H9 (cell line): ENCODE measurements around the gene FREY1. TPM values are rescaled to one million over a fixed set of nuclear protein-coding genes. Genes with fewer than 3 reads are reported as not detected.

Experiments used
- DNase-seq: peaks from one replicate; pipeline ENCODE4 v3.0.0-alpha.2; 2017
- H2AFZ ChIP-seq: one replicate; pipeline ENCODE4 v1.6.1; 2013; ENCODE audit warnings: mild to moderate bottlenecking, low read length, control low read depth, moderate library complexity
- H2AK5ac ChIP-seq: 2 replicates; pipeline ENCODE4 v1.6.1; 2013; ENCODE audit warnings: low read length, control low read depth, mixed read lengths; ENCODE audit not compliant: insufficient read length
- H2BK120ac ChIP-seq: one replicate; pipeline ENCODE4 v1.6.1; 2013; ENCODE audit warnings: low read depth, mild to moderate bottlenecking, low read length, control low read depth, inconsistent platforms; ENCODE audit not compliant: poor library complexity, severe bottlenecking
- H2BK12ac ChIP-seq: 2 replicates; pipeline ENCODE4 v1.6.1; 2013; ENCODE audit warnings: low read length, control low read depth, mixed read lengths, low read depth; ENCODE audit not compliant: insufficient read length
- H2BK15ac ChIP-seq: 2 replicates; pipeline ENCODE4 v1.6.1; 2013; ENCODE audit warnings: low read depth, low read length, control low read depth
- H2BK20ac ChIP-seq: one replicate; pipeline ENCODE4 v1.6.1; 2013; ENCODE audit warnings: low read depth, mild to moderate bottlenecking, low read length, control low read depth, inconsistent platforms; ENCODE audit not compliant: poor library complexity, severe bottlenecking
- H2BK5ac ChIP-seq: 2 replicates; pipeline ENCODE4 v1.6.1; 2013; ENCODE audit warnings: low read length, control low read depth, mixed read lengths; ENCODE audit not compliant: insufficient read length
- H3K14ac ChIP-seq: 2 replicates; pipeline ENCODE4 v1.6.1; 2013; ENCODE audit warnings: low read length, control low read depth; ENCODE audit not compliant: insufficient read depth
- H3K18ac ChIP-seq: 2 replicates; pipeline ENCODE4 v1.6.1; 2013; ENCODE audit warnings: low read depth, mild to moderate bottlenecking, mixed read lengths, low read length, control low read depth; ENCODE audit not compliant: insufficient read length
- H3K23ac ChIP-seq: 2 replicates; pipeline ENCODE4 v1.6.1; 2013; ENCODE audit warnings: low read length, control low read depth, mixed read lengths, low read depth; ENCODE audit not compliant: insufficient read length
- H3K23me2 ChIP-seq: 2 replicates; pipeline ENCODE4 v1.6.1; 2013; ENCODE audit warnings: low read depth, mild to moderate bottlenecking, mixed read lengths, low read length, control low read depth; ENCODE audit not compliant: insufficient read length, poor library complexity, severe bottlenecking
- H3K27ac ChIP-seq: 2 replicates; pipeline ENCODE4 v1.5.1; 2013; ENCODE audit warnings: low read length, control low read depth, mixed read lengths, low read depth; ENCODE audit not compliant: insufficient read length
- H3K27me3 ChIP-seq: 2 replicates; pipeline ENCODE4 v1.6.1; 2013; ENCODE audit warnings: low read length, control low read depth, inconsistent platforms; ENCODE audit not compliant: insufficient read depth
- H3K4ac ChIP-seq: 2 replicates; pipeline ENCODE4 v1.6.1; 2013; ENCODE audit warnings: low read depth, mild to moderate bottlenecking, control low read depth, inconsistent platforms, low read length, moderate library complexity
- H3K4me1 ChIP-seq: 2 replicates; pipeline ENCODE4 v1.6.1; 2013; ENCODE audit warnings: low read length, control low read depth, inconsistent platforms; ENCODE audit not compliant: insufficient read depth
- H3K4me2 ChIP-seq: 2 replicates; pipeline ENCODE4 v1.6.1; 2013; ENCODE audit warnings: low read length, control low read depth, mixed read lengths; ENCODE audit not compliant: insufficient read length, insufficient read depth
- H3K56ac ChIP-seq: 2 replicates; pipeline ENCODE4 v1.6.1; 2013; ENCODE audit warnings: low read depth, mild to moderate bottlenecking, mixed read lengths, low read length, control low read depth; ENCODE audit not compliant: insufficient read length
- H3K79me1 ChIP-seq: 2 replicates; pipeline ENCODE4 v1.6.1; 2013; ENCODE audit warnings: low read depth, mild to moderate bottlenecking, moderate library complexity, low read length, control low read depth, inconsistent platforms; ENCODE audit not compliant: insufficient read depth, poor library complexity, severe bottlenecking
- H3K79me2 ChIP-seq: 2 replicates; pipeline ENCODE4 v1.6.1; 2013; ENCODE audit warnings: low read length, control low read depth, inconsistent platforms; ENCODE audit not compliant: insufficient read depth
- H3K9ac ChIP-seq: 2 replicates; pipeline ENCODE4 v1.6.1; 2013; ENCODE audit warnings: low read length, control low read depth, mixed read lengths; ENCODE audit not compliant: insufficient read length; ENCODE audit errors: extremely low read depth
- H3K9me3 ChIP-seq: one replicate; pipeline ENCODE4 v1.6.1; 2013; ENCODE audit warnings: low read depth, low read length, inconsistent platforms; ENCODE audit not compliant: control insufficient read depth
- H3T11ph ChIP-seq: one replicate; pipeline ENCODE4 v1.6.1; 2013; ENCODE audit warnings: mild to moderate bottlenecking, low read length, control low read depth, inconsistent platforms
- H4K20me1 ChIP-seq: one replicate; pipeline ENCODE4 v1.6.1; 2013; ENCODE audit not compliant: control insufficient read depth, insufficient read length, insufficient read depth
- H4K5ac ChIP-seq: 2 replicates; pipeline ENCODE4 v1.6.1; 2013; ENCODE audit warnings: low read depth, mild to moderate bottlenecking, mixed read lengths, low read length, control low read depth; ENCODE audit not compliant: insufficient read length
- H4K8ac ChIP-seq: replicated peaks from 2 replicates; pipeline ENCODE4 v1.6.1; 2013; ENCODE audit warnings: low read length, control low read depth, mixed read lengths, low read depth; ENCODE audit not compliant: insufficient read length
- H4K91ac ChIP-seq: 2 replicates; pipeline ENCODE4 v1.6.1; 2013; ENCODE audit warnings: low read depth, mild to moderate bottlenecking, moderate library complexity, mixed read lengths, low read length, control low read depth; ENCODE audit not compliant: insufficient read length
- H3K27ac Mint-ChIP-seq, 3 experiments: 2 replicates in 2 of 3; 3 replicates in 1 of 3; pipeline ENCODE4 v1.8.0; 2020 to 2021; ENCODE audit warnings: mixed read lengths in 3 of 3, mild to moderate bottlenecking in 1 of 3, moderate library complexity in 1 of 3
- H3K27me3 Mint-ChIP-seq: 2 replicates; pipeline ENCODE4 v1.8.0; 2021; ENCODE audit warnings: low read depth, mild to moderate bottlenecking, moderate library complexity, mixed read lengths
- H3K36me3 Mint-ChIP-seq, 3 experiments: 2 replicates in 2 of 3; 3 replicates in 1 of 3; pipeline ENCODE4 v1.8.0; 2020 to 2021; ENCODE audit warnings: low read depth in 3 of 3, mixed read lengths in 3 of 3; ENCODE audit not compliant: insufficient read depth in 1 of 3
- H3K4me1 Mint-ChIP-seq, 2 experiments: 2 replicates each; pipeline ENCODE4 v1.8.0; 2020; ENCODE audit warnings: mixed read lengths in 2 of 2
- H3K4me3 Mint-ChIP-seq, 2 experiments: 2 replicates in 1 of 2; 3 replicates in 1 of 2; pipeline ENCODE4 v1.8.0; 2020 to 2021; ENCODE audit warnings: mild to moderate bottlenecking in 2 of 2, mixed read lengths in 2 of 2, moderate library complexity in 1 of 2
- H3K9me3 Mint-ChIP-seq, 2 experiments: 2 replicates in 1 of 2; 3 replicates in 1 of 2; pipeline ENCODE4 v1.8.0; 2020; ENCODE audit warnings: mild to moderate bottlenecking in 2 of 2, mixed read lengths in 2 of 2, moderate library complexity in 1 of 2
- CTCF ChIP-seq: fragments of 200-600 bp; sonication (generic); conservative IDR thresholded peaks from 3 replicates; pipeline ENCODE4 v1.8.0; 2021; ENCODE audit warnings: antibody characterized with exemption, mild to moderate bottlenecking
- WGBS: extraction: QIAGEN DNeasy Blood & Tissue Kit; methylation state at CpG from one replicate; pipeline ENCODE4 v1.1.7; 2013; ENCODE audit warnings: missing lambda C conversion rate, low lambda C conversion rate, mixed read lengths; ENCODE audit not compliant: insufficient read length; ENCODE audit errors: extremely low coverage; 5-methylcytosine and 5-hydroxymethylcytosine counted together
- total RNA-seq: library from RNA; stranded (reverse); gene quantifications from 2 replicates; pipeline ENCODE4 v1.2.1, GENCODE V29; 2021

Gene FREY1
- total RNA-seq, 1 experiment from 2014 or later = 2.1 TPM

GRCh38 chr11:45921561-45922424, 14.7 kb upstream of the FREY1 start:
- Histone ChIP-seq H4K91ac (no peak overlapping the region), H2BK15ac (no peak overlapping the region), H4K8ac (no peak overlapping the region), H3K9ac (peak overlapping the region; percentile 3), H3K4me2 (peak overlapping the region; percentile 45), H2BK5ac (no peak overlapping the region), H2BK12ac (no peak overlapping the region), H3K23ac (no peak overlapping the region), H3T11ph (no peak overlapping the region), H3K14ac (peak overlapping the region; percentile 77), H4K5ac (no peak overlapping the region), H3K79me2 (no peaks in the 10 kb centered on the region; the same call in 1 of the 2 replicates), H2BK20ac (no peak overlapping the region), H3K27me3 (no peaks in the 10 kb centered on the region; the same call in 1 of the 2 replicates), H3K4me1 (no peaks in the 10 kb centered on the region), H3K4ac (no peak overlapping the region), H3K56ac (no peak overlapping the region), H3K9me3 (no peaks in the 10 kb centered on the region), H2BK120ac (no peak overlapping the region), H3K79me1 (no peaks in the 10 kb centered on the region), H2AFZ (no peak overlapping the region), H3K23me2 (peaks cover 8% of the 10 kb centered on the region), H3K18ac (peak overlapping the region; percentile 69), H2AK5ac (no peak overlapping the region), H3K27ac (no peak overlapping the region), H4K20me1 (no peaks in the 10 kb centered on the region)
- peaks cover 35 to 48% of the 10 kb centered on the region in 2 experiments for H3K4me1 Mint-ChIP-seq
- TF ChIP-seq CTCF = no peak
- WGBS = no CpG with 5 or more reads among the region's 54 CpGs
- peak overlapping the region; percentile 90 to 98 (median 95) for H3K27ac Mint-ChIP-seq
- DNase-seq = peak; percentile 98
- peaks cover 18 to 26% (median 24%) of the 10 kb centered on the region in 3 experiments for H3K36me3 Mint-ChIP-seq
- peaks cover 2% of the 10 kb centered on the region; the same call in 1 of the 2 replicates for H3K27me3 Mint-ChIP-seq
- no peaks in the 10 kb centered on the region; a peak in 1 of 5 replicates for H3K9me3 Mint-ChIP-seq
- peak overlapping the region; percentile 66 to 81 for H3K4me3 Mint-ChIP-seq
